Measurements from ENCODE around the gene NKAIN4. TPM values are rescaled to one million over a fixed set of nuclear protein-coding genes. Genes with fewer than 3 reads are reported as not detected.

Gene NKAIN4
- polyA plus RNA-seq, 1 donor (not counting 4 experiments of a cell fraction or from before 2014, with no cell fraction given), result not detected

- Histone ChIP-seq H4K20me1 (ENCODE audit: control insufficient read depth, extremely low read depth, insufficient read depth, low read length) (peaks cover 14% of the 10 kb centered on the region), H3K9me3 (ENCODE audit: control insufficient read depth, low read depth, low read length) (no peaks in the 10 kb centered on the region), H3K27me3 (ENCODE audit: control insufficient read depth, extremely low read depth, insufficient read depth, low read length) (no peaks in the 10 kb centered on the region), H3K4me3 (ENCODE audit: control insufficient read depth in 2 of 3, extremely low read depth in 1 of 3, insufficient read depth in 2 of 3, low read depth in 1 of 3, low read length in 3 of 3) (no peak overlapping the region), H3K27ac (ENCODE audit: control insufficient read depth, insufficient read depth, low read length) (no peak overlapping the region), H3K9me1 (ENCODE audit: control insufficient read depth, extremely low read depth, insufficient read depth, low read length) (no peaks in the 10 kb centered on the region), H3K79me2 (ENCODE audit: control insufficient read depth, insufficient read depth, low read length) (peaks cover 11% of the 10 kb centered on the region), H3K4me1 (ENCODE audit: control insufficient read depth, extremely low read depth, insufficient read depth, low read length) (peaks cover 3% of the 10 kb centered on the region), H3K9ac (ENCODE audit: control insufficient read depth, extremely low read depth, insufficient read depth, low read length) (no peak overlapping the region), H3K36me3 (ENCODE audit: control insufficient read depth in 2 of 2, extremely low read depth in 1 of 2, insufficient read depth in 2 of 2, low read length in 2 of 2) (peaks cover 8 to 17% of the 10 kb centered on the region in 2 experiments), H2AFZ (ENCODE audit: control insufficient read depth, low read length) (no peak overlapping the region), H3K4me2 (ENCODE audit: control insufficient read depth, extremely low read depth, insufficient read depth, low read depth, low read length) (no peak overlapping the region)
- DNase-seq (ENCODE audit: low read depth, low spot score), result no peak
- no peak for FAIRE-seq
- TF ChIP-seq CTCF (optimal IDR thresholded peaks at IDR 0.05 in 1 of 3, IDR thresholded peaks at IDR 0.05 in 1 of 3, conservative IDR thresholded peaks at IDR 0.05 in 1 of 3; ENCODE audit: extremely low read depth in 1 of 3, insufficient read depth in 2 of 3, low read length in 3 of 3), result no peak
- no peak for TF ChIP-seq EZH2 (IDR thresholded peaks at IDR 0.05; ENCODE audit: low read length)
- dilution Hi-C loops (cut with MboI; ENCODE audit: extremely low pct_ligation_motif_present, low sequenced_read_pairs), result no loop called here
These were observed 61.5 kb downstream of the NKAIN4 start for GRCh38 chr20:63192721-63193120.

- no peaks in the 10 kb centered on the region for H3K27me3 ChIP-seq (ENCODE audit: control insufficient read depth, extremely low read depth, insufficient read depth, low read length)
- dilution Hi-C loops (cut with MboI; ENCODE audit: extremely low pct_ligation_motif_present, low sequenced_read_pairs), result no loop called here
- TF ChIP-seq EZH2 (IDR thresholded peaks at IDR 0.05; ENCODE audit: low read length), result no peak
- TF ChIP-seq CTCF (optimal IDR thresholded peaks at IDR 0.05 in 1 of 3, IDR thresholded peaks at IDR 0.05 in 1 of 3, conservative IDR thresholded peaks at IDR 0.05 in 1 of 3; ENCODE audit: extremely low read depth in 1 of 3, insufficient read depth in 2 of 3, low read length in 3 of 3), result no peak
- H4K20me1 ChIP-seq (ENCODE audit: control insufficient read depth, extremely low read depth, insufficient read depth, low read length), result peaks cover 4% of the 10 kb centered on the region
- H3K9ac ChIP-seq (ENCODE audit: control insufficient read depth, extremely low read depth, insufficient read depth, low read length), result no peak overlapping the region
- H3K79me2 ChIP-seq (ENCODE audit: control insufficient read depth, insufficient read depth, low read length), result no peaks in the 10 kb centered on the region
- no peak overlapping the region for H2AFZ ChIP-seq (ENCODE audit: control insufficient read depth, low read length)
- H3K4me3 ChIP-seq (ENCODE audit: control insufficient read depth in 2 of 3, extremely low read depth in 1 of 3, insufficient read depth in 2 of 3, low read depth in 1 of 3, low read length in 3 of 3), result no peak overlapping the region
- FAIRE-seq (no peak), DNase-seq (ENCODE audit: low read depth, low spot score) (peak; percentile 64)
- no peak overlapping the region for H3K27ac ChIP-seq (ENCODE audit: control insufficient read depth, insufficient read depth, low read length)
- H3K9me1 ChIP-seq (ENCODE audit: control insufficient read depth, extremely low read depth, insufficient read depth, low read length), result no peaks in the 10 kb centered on the region
- H3K36me3 ChIP-seq (ENCODE audit: control insufficient read depth in 2 of 2, extremely low read depth in 1 of 2, insufficient read depth in 2 of 2, low read length in 2 of 2), result peaks cover 8 to 12% of the 10 kb centered on the region in 2 experiments
- H3K4me1 ChIP-seq (ENCODE audit: control insufficient read depth, extremely low read depth, insufficient read depth, low read length), result peaks cover 3% of the 10 kb centered on the region
- H3K9me3 ChIP-seq (ENCODE audit: control insufficient read depth, low read depth, low read length), result no peaks in the 10 kb centered on the region
- H3K4me2 ChIP-seq (ENCODE audit: control insufficient read depth, extremely low read depth, insufficient read depth, low read depth, low read length), result no peak overlapping the region
These were observed 62.9 kb downstream of the NKAIN4 start for GRCh38 chr20:63191400-63191799.

Data from keratinocyte (primary cell).